ENCODE results near the gene MUC20. TPM values are rescaled to one million over a fixed set of nuclear protein-coding genes. Genes with fewer than 3 reads are reported as not detected.
A peak's percentile ranks its signal among the peaks of the same experiment; 100 is the strongest.

MUC20 gene
- total and polyA plus RNA-seq, 9 of the 15 experiments (the other 6 are each of a cell fraction or from before 2014, with no cell fraction given), result 0.03 to 0.23 (median 0.15) TPM; not detected in 3

GRCh38 chr3:195705081-195705991 lies 15.4 kb upstream of the MUC20 start (continued):
- TF ChIP-seq SUPT5H (IDR thresholded peaks at IDR 0.05) (0 out of 2 replicates have a peak, but pooled peaks have one; percentile 21), E2F5 (CRISPR knock-in tag; IDR thresholded peaks at IDR 0.05) (no peak), ARNT (IDR thresholded peaks at IDR 0.05) (no peak), HMGXB4 (CRISPR knock-in tag; IDR thresholded peaks at IDR 0.05) (no peak), MIER1 (IDR thresholded peaks at IDR 0.05; ENCODE audit: low read depth) (no peak), TCF15 (CRISPR knock-in tag; IDR thresholded peaks at IDR 0.05) (no peak), REST (IDR thresholded peaks at IDR 0.05; ENCODE audit: borderline replicate concordance) (no peak), REST (CRISPR knock-in tag; IDR thresholded peaks at IDR 0.05; ENCODE audit: low read depth) (no peak), USF1 (CRISPR knock-in tag; IDR thresholded peaks at IDR 0.05) (peak; percentile 48; the same call in 1 of the 2 replicates), SRSF3 (IDR thresholded peaks at IDR 0.05; ENCODE audit: insufficient read depth, low read length) (no peak), ZNF124 (CRISPR knock-in tag; IDR thresholded peaks at IDR 0.05) (no peak), JUND (IDR thresholded peaks at IDR 0.05; ENCODE audit: borderline replicate concordance, low read depth, low read length) (no peak), JUND (tag; IDR thresholded peaks at IDR 0.05; ENCODE audit: borderline replicate concordance, low read depth, low read length) (no peak), SIRT6 (IDR thresholded peaks at IDR 0.05; ENCODE audit: low read depth, low read length) (no peak), IRF2 (CRISPR knock-in tag; IDR thresholded peaks at IDR 0.05) (no peak), EHMT2 (IDR thresholded peaks at IDR 0.05) (no peak)
